NCI-H1417 (cell line): ENCODE measurements around the gene IRF2BPL.
A peak's percentile ranks its signal among the peaks of the same experiment; 100 is the strongest.

Experiments
- DNase-seq, 3 experiments: peaks; one replicate each; lab custom pipeline; 2025; lab: John Stamatoyannopoulos, UW

IRF2BPL gene

GRCh38 chr14:77028384-77029231 lies at the start of gene IRF2BPL:
Gene IRF2BPL, minus strand, starts transcription at chr14:77028708. Its CDS starts 916 bp downstream, at chr14:77027792.
- DNase-seq: peak; percentile 98 to 99 (median 99)

GRCh38 chr14:77077040-77077439 lies 48.5 kb upstream of the IRF2BPL start:
- no peak for DNase-seq

DNA sequence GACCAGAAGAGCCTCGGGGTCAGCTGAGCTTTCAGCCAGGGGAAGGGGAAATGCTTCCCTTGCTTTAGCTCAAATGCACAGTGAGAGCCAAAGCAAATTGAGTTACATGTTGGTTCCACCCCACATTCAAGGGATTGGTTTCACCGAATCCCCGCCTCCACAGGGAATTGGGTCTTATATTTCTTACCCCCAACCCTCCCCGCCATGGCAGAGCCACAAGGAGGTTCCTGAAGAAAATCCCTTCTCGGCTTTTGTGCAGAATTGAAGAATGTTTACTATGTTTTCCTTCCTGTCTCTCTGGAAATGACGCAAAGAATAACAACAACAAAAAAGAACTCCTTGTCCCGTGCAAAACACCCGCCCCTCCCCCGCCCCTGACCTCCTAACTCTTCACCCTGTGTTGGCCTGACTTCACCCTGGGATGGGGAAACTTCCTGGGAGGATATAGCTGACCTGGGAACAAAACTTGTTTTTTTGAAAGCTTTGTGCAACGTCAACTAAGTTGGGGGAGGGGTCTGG lies 47.7 kb upstream of the IRF2BPL start:
- no peak for DNase-seq

GRCh38 chr14:77074969-77075368 lies 46.5 kb upstream of the IRF2BPL start:
- no peak for DNase-seq

DNA sequence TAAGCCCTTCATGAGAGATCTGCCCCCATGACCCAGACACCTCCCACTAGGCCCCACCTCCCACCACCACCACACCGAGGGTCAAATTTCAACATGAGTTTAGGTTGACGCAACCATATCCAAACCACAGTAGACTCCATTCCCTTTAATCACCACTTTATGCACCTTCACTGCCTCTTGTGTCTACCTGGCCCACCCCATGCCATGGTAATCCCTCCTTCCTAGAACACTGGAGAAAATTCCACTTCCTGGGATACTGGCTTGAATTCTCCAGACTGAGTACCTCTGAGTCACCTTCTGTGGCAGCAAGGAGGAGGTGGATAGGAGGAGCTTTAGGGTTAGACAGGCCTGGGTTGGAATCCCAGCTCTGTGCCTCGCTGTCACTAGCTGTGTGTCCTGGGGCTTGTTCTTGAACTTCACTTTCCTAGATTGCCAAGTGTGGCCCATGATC lies 43.5 kb upstream of the IRF2BPL start:
- DNase-seq: peak in 1 of 3 experiments; percentile 25

DNA sequence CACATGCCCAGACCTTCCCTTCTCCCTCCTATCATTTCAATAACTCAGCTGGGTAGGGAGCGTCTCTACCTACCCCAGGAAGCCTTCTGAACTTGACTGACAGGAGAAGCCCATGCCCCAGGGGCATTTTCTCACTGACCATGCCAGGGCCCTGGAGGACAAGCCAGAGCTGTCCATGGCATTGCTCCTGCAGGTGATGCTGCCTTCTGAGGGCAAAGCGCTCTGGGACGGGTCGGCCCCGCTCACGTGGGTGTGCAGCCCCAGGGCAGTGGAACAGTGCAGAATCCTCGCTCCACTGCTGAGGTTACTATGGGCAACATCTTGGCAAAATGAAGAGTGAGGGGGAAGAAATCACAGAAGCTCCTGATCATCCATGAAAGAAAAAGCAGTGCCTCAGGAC lies 41.0 kb upstream of the IRF2BPL start:
- DNase-seq: peak in 1 of 3 experiments; percentile 32

DNA sequence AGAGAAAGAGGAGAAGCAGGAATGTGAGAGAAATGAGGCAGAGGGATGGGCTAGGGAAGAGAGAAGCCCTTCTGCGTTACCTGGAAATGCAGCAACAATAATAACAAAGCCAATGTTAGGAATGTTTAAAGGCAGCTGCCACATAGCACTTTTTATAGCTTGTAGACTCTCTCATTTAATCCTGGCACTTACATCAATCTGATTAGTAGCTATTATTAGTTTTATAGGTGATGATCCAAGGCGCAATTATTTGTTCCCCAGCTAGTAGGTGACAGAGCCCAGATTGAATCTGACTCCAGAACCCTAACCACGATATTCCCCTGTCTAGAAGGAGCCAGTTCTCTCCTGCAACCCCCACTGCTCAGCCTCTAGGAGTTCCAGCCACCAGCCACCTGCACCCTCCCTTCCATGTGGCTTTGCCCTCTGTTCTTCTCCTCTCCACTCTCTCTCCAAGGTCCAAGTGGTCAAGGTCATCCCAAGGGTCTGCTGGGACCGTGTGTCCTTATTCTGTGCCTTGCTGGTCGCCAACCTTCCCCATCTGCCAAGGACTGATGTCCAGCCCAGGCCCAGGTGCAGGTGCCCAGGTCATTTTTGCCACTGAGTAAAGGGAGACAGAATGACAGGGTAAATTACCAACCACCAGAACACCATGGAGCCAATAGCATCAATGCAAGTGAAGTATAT lies 40.2 kb upstream of the IRF2BPL start:
- DNase-seq: peak in 1 of 3 experiments; percentile 61

GRCh38 chr14:77067632-77068516 lies 39.4 kb upstream of the IRF2BPL start:
- peak; percentile 82 to 91 (median 83) for DNase-seq

DNA sequence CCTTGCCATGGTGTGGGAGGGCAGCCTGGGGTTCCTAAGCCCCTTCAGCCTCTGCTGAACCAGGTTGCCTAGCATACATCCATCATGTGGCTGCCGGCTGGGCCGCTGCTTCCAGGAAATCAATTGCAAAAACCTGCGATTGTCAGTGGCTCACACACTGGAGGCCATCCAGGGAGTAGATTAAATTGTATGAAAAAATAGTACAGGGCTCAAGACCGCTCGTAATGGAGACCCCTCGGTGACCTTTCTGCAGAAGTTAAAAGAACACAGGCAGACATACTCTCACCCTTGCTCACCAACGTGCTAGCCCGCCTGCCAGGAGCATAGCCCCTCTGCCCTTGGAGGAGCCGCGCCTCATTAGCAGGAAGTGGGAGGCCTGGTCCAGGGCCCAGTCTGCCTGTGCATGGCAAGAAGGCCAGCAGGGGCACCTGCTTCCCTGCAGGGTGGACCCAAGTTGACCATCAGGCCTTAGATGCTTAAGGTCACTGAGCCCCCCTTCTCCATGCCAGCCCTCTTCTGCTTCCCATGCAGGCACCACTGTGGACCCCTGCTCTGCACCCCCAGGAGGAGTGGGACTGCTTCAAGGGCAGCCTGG lies 38.2 kb upstream of the IRF2BPL start:
- peak in 1 of 3 experiments; percentile 49 for DNase-seq

- DNase-seq: no peak
These were observed 37.5 kb upstream of the IRF2BPL start for GRCh38 chr14:77065851-77066577.

DNA sequence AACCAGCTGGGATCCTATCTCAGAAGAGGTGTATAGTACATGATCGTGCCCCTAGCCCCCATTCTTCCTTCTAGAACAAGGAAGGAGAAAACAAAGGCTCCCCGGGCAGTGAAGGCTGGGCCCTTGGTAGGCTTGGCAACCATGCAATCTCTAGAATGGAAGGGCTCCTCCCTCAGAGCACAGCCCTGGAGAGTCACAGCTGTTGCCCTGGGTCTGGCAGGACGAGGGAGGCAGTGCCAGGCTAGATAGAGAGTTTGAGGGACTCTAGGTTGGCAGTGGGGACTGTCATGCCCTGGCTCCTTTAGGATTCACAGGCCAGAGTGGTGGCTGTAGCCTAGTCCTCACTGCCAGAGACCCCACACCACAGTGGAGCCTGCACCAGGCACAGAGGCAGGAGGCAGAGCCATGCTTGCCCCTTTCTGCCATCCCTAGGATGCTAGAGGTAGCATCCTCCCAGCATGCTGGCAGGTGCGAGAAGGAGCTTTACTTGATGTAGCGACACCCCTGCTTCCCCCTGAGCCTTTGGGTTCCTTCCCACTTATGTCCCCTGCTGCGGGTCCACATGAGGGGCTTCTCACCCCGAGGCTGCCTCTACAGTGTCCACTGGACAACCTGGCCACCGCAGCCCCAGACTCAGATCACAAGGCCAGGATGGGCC lies 36.1 kb upstream of the IRF2BPL start:
- no peak for DNase-seq

DNA sequence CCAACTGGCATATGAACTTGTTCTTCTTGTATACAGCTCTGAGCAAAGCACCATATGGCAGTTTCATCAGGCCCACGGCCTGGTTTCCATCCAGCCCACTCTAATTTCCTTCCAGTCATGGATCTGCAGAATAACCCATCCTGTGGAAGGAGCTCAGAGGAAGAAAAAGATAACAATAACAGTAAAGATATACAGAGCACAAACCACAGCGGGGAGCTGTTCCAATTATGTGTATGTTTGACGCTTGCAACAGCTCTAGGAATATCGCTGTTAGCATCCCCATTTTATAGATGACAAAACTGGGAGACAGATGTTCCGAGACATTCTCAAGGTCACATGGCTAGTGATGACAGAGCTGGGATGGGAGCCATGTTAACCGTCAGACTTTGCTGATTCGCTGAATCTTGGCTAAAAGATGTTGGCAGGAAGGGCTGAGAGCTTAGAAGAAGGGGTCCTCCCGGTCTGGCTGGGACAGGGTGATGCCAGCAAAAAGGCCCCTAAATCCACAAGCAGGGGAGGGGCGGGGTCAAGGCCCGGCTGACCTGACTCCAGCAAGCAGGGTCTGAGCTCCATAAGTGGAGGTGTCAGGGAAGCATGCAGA lies 35.2 kb upstream of the IRF2BPL start:
- no peak for DNase-seq

- DNase-seq: no peak
These were observed 33.8 kb upstream of the IRF2BPL start for GRCh38 chr14:77062261-77062660.

GRCh38 chr14:77061630-77062257 lies 33.2 kb upstream of the IRF2BPL start:
- no peak for DNase-seq

DNA sequence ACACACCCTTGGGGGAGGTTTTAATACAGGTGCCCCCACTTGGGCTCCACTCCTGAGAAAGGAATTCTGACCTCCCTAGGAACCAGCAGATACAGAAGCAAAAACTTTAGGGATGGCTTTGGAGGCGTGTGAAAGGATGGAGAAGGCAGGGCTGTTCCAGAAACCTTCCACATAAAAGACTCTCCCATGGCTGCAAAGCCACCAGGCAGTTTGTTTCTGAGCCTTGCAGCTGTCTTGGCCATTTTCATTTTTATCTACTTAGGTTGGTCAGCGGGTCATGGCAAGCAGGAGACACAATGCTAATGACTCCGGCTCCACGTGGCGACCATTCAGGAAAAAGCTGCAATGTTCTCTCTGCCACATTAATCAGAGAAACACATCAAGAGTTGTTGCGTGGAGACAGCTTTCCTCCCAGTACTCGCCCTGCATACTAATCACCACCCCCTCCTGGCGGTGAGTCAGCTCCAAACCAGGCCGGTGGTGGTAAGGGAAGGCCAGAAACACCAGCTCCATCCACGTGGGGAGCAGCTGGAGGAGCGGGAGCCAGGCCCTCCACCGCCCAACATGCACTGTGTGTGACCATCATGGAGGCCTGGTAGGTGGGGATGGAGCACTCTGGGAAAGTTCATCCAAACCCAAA lies 30.9 kb upstream of the IRF2BPL start:
- peak in 2 of 3 experiments; percentile 84 to 95 for DNase-seq

DNA sequence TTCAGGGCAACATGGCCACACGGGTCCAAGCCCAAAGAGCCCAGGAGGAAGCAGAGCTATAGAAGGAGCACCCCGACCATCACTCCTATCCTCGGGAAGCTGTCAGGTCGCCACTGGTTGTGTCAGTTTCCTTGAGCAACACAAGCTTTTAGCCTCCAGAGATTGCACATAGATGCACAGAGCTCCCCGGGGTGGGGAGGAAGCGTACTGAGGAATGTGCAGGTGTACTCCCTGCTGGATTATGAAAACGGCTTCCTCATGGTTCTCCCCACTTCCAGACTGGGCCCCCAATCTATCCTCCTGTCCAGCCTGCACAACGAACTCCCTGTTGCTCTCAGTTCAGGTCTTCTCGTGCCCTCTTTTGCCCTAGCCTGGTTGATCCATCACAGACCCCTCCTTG lies 30.3 kb upstream of the IRF2BPL start:
- no peak for DNase-seq

DNA sequence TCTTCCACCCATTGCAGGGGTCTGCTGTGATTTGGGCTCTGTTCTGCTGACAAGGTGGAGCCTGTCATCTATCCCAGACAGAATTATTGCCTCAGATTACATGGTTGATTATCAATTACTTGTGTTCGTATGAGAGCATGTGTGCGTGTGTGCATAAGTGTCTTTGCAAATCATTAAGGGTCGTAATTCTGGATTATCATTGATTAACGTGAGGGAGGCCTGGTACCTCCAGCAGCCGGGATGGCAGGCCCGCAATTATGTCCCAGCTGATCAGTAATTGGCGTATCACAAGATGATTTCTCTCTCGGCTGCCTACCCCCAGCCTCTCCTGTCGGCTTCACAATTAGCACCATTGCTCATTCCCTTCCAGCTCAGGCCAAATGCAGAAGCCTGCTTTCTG lies 29.6 kb upstream of the IRF2BPL start:
- DNase-seq: peak in 2 of 3 experiments; percentile 34 to 78

- DNase-seq: no peak
These were observed 27.5 kb upstream of the IRF2BPL start for GRCh38 chr14:77055981-77056380.

- DNase-seq: no peak
These were observed 26.8 kb upstream of the IRF2BPL start for GRCh38 chr14:77055306-77055705.
